ENCODE data around the gene PLLP.

Gene PLLP

GRCh38 chr16:57224651-57225335 lies 59.7 kb downstream of the PLLP start:
- Histone ChIP-seq H3K4me3 (no peak overlapping the region), H3K27ac (no peak overlapping the region)
- no peak for DNase-seq (ENCODE audit: low spot score)
- TF ChIP-seq, protein P1, sequence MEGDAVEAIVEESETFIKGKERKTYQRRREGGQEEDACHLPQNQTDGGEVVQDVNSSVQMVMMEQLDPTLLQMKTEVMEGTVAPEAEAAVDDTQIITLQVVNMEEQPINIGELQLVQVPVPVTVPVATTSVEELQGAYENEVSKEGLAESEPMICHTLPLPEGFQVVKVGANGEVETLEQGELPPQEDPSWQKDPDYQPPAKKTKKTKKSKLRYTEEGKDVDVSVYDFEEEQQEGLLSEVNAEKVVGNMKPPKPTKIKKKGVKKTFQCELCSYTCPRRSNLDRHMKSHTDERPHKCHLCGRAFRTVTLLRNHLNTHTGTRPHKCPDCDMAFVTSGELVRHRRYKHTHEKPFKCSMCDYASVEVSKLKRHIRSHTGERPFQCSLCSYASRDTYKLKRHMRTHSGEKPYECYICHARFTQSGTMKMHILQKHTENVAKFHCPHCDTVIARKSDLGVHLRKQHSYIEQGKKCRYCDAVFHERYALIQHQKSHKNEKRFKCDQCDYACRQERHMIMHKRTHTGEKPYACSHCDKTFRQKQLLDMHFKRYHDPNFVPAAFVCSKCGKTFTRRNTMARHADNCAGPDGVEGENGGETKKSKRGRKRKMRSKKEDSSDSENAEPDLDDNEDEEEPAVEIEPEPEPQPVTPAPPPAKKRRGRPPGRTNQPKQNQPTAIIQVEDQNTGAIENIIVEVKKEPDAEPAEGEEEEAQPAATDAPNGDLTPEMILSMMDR (IDR thresholded peaks at IDR 0.05): no peak

DNA sequence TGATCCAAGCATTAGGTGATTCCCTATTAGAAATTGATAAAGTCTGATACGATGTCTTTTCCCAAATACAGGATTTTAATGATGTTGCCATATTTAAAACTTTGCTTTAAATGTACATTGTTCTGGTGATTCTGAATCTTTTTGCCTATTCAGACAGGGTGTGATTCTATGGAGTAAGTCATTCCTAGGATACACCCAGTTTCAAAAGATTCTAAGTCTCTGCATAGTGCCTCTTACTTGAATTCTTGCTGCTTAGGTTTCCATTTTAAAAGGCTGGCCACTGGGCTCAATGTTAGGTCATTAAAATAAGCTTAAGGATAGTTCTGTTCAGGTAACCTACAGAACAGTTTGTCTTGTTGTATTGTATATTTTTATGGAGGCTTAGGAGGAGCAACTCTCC lies 61.4 kb downstream of the PLLP start:
- Histone ChIP-seq H3K27ac (no peak overlapping the region), H3K4me3 (no peak overlapping the region)
- TF ChIP-seq, protein P1 (IDR thresholded peaks at IDR 0.05): no peak
- no peak for DNase-seq (ENCODE audit: low spot score)

DNA sequence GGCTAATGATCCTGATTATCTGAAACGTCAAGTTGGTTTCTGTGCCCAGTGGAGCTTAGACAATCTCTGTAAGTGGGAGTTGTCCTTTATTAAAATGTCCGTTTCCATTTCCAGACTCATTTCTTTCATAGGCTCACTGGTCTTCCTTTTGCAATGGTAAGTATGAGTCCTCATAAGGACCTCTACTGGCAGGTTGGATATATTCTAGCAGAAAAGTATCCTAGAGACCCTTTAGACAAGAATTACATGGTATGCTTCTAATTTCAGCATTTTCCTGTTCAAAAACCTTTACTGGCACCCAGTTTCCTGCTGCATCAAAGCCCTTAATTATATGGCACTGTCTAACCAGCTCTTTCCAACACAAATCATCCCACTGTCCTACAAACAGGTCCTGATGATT lies 67.5 kb downstream of the PLLP start:
- Histone ChIP-seq H3K4me3 (no peak overlapping the region), H3K27ac (no peak overlapping the region)
- TF ChIP-seq, protein P1 (IDR thresholded peaks at IDR 0.05): no peak
- no peak for DNase-seq (ENCODE audit: low spot score)

DNA sequence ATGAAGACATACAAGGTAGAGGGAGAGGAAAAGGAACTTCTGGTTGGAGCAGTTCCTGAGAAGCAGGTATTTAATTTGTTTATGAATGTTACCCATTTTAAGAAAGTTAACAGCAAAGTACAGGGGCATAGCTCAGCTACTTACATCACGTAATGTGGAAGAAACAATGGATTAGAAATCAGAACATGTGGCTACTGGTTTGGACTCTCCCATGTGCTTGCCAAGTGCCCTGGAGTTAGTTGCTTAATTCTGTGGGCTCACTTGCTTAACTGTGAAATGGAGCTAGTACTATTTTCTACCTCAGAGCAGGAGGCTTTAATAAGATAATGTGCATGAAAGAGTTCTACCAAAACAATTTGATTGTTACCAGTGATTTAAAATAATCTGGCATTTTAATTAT lies 71.0 kb downstream of the PLLP start:
- DNase-seq (ENCODE audit: low spot score): no peak
- no peak overlapping the region for H3K27ac ChIP-seq
- no peak overlapping the region for H3K4me3 ChIP-seq
- TF ChIP-seq, protein P1 (IDR thresholded peaks at IDR 0.05): no peak

DNA sequence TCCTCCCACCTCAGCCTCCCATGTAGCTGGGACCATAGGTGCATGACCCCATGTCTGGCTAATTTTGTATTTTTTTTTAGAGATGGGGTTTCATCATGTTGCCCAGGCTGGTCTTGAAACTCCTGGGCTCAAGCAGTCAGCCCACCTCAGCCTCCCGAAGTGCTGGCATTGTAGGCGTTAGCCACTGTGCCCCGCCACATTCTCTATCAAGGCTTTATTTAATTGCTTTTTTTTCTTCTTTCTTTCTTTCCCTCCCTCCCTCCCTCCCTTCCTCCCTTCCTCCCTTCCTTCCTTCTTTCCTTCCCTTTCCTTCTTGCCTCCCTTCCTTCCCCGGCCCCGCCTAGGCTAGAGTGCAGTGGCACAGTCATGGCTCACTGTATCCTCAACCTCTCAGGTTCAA lies 74.7 kb downstream of the PLLP start:
- TF ChIP-seq, protein P1 (IDR thresholded peaks at IDR 0.05): no peak

DNA sequence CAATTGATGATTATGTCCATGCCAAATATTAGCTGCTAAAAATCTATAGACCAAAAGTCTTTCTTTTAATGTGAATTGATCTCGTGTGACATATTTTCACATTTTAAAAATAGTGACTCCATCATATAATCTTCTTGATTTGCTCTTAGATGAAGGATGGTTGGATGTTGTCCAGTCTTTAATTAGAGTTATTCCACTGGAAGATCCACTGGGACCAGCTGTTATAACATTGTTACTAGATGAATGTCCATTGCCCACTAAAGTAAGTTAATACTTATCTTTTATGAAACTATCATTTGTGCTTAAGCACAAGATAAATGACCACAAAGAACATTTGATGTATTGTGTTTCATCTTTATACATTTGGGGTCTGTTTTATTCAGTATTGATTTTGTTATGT lies 75.5 kb downstream of the PLLP start:
- DNase-seq (ENCODE audit: low spot score): no peak
- H3K27ac ChIP-seq: no peak overlapping the region

More for the DNA sequence above, 74.7 kb downstream of the PLLP start:
- Histone ChIP-seq H3K27ac (no peak overlapping the region), H3K4me3 (no peak overlapping the region)
- no peak for DNase-seq (ENCODE audit: low spot score)

More for the DNA sequence above, 75.5 kb downstream of the PLLP start:
- TF ChIP-seq, protein P1 (IDR thresholded peaks at IDR 0.05): no peak
- no peak overlapping the region for H3K4me3 ChIP-seq

All from coronary artery (tissue), 2 donors.